SK-N-SH (cell line): ENCODE measurements around the gene CXCR5.

Experiments used
- POLR2AphosphoS5 ChIP-seq: IDR thresholded peaks from 2 replicates; pipeline ENCODE4 v1.6.1; 2012; ENCODE audit warnings: low read depth, low read length
- TF ChIP-seq, protein P1 (sequence below): IDR thresholded peaks from 2 replicates; pipeline ENCODE4; 2012

DNA sequence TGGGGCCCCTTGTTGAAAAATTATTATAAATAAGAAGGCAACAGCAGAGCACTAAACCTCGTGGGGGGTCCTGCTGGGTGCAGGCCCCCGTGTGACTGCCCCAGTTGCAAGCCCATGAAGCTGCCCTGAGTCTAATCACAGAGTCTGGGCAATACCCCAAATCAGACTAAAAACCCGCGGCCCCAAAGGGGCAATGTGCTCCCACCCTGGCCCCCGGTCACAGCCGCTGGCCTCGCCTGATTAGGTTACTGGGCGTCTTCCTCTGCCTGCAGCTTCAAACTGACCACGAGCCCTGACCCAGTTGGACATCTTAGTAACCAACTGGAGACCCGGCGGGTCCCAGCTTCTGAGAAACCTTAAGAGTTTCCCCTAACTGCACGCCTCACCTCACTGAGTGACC lies 1.6 kb downstream of the CXCR5 start:
- no peak for TF ChIP-seq POLR2AphosphoS5
- TF ChIP-seq, protein P1, sequence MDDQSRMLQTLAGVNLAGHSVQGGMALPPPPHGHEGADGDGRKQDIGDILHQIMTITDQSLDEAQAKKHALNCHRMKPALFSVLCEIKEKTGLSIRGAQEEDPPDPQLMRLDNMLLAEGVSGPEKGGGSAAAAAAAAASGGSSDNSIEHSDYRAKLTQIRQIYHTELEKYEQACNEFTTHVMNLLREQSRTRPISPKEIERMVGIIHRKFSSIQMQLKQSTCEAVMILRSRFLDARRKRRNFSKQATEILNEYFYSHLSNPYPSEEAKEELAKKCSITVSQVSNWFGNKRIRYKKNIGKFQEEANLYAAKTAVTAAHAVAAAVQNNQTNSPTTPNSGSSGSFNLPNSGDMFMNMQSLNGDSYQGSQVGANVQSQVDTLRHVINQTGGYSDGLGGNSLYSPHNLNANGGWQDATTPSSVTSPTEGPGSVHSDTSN, result no peak
